Measurements from ENCODE around the gene PDK4. TPM values are rescaled to one million over a fixed set of nuclear protein-coding genes. Genes with fewer than 3 reads are reported as not detected.
A peak's percentile ranks its signal among the peaks of the same experiment; 100 is the strongest.

The PDK4 gene
- total and polyA plus RNA-seq, 10 of the 15 experiments (the other 5 are each of a cell fraction or from before 2014, with no cell fraction given), result 0.03 to 0.46 TPM; not detected in 8

DNA sequence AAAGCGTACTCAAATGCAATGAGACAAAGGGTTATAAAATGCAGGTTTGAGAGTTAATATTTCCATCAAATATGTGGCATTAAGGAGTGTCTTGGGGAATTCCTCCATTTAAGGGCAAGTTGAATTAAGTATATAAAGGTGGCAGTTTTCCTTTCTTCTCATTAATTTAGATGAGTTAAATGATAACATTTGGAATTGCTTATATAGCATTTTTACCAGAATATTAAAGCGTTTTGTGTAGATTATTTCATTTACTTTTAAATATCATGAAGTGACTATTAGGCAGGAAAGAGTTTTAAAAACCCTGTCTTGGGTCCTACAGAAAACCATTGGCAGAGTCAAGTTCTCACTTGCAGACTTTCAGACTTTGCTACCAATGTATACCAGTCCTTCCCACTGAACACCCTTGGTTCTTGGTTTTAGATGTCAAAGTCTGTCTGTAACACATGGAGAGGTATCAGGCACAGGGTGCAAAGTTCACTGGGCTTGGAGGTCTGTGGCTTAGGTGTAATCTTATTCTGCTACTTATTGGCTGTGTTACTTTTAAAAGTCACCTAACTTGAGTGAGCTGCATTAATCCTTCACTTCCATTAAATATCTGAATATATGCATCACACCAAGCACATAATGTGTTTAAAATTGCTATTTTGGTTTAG is 59.5 kb downstream of the PDK4 start:
- no peaks in the 10 kb centered on the region for H3K79me2 ChIP-seq (ENCODE audit: control insufficient read depth, insufficient read depth, low read length)
- no peak for TF ChIP-seq YY1 (IDR thresholded peaks at IDR 0.05; ENCODE audit: low read depth, low read length)
- peak; percentile 25; the same call in 1 of the 2 replicates for TF ChIP-seq MTA2 (IDR thresholded peaks at IDR 0.05; ENCODE audit: low read depth)
- TF ChIP-seq, protein P1, sequence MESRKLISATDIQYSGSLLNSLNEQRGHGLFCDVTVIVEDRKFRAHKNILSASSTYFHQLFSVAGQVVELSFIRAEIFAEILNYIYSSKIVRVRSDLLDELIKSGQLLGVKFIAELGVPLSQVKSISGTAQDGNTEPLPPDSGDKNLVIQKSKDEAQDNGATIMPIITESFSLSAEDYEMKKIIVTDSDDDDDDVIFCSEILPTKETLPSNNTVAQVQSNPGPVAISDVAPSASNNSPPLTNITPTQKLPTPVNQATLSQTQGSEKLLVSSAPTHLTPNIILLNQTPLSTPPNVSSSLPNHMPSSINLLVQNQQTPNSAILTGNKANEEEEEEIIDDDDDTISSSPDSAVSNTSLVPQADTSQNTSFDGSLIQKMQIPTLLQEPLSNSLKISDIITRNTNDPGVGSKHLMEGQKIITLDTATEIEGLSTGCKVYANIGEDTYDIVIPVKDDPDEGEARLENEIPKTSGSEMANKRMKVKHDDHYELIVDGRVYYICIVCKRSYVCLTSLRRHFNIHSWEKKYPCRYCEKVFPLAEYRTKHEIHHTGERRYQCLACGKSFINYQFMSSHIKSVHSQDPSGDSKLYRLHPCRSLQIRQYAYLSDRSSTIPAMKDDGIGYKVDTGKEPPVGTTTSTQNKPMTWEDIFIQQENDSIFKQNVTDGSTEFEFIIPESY (IDR thresholded peaks at IDR 0.05), result no peak
- RAD21 ChIA-PET (ENCODE audit: unreplicated experiment), result interaction anchor here (1.1 kb wide), 1 partner anchor 25 kb away, joined by 3 read pairs; no protein-coding TSS in a partner anchor
- in situ Hi-C loops (cut with MboI), result no loop called here
- no peaks in the 10 kb centered on the region for H3K36me3 ChIP-seq (ENCODE audit: control insufficient read depth in 2 of 2, insufficient read depth in 2 of 2, low read length in 1 of 2)
- FAIRE-seq (no peak), DNase-seq (ENCODE audit: low read depth, low spot score) (no peak), ATAC-seq (no peak)
- no peaks in the 10 kb centered on the region for H3K4me1 ChIP-seq (ENCODE audit: control insufficient read depth, insufficient read depth, low read length)
- H3K4me2 ChIP-seq (ENCODE audit: control insufficient read depth, insufficient read depth), result no peak overlapping the region
- CTCF ChIA-PET, result interaction anchor here (1.3 to 17.8 kb wide), 5 partner anchors 10 to 154 kb away, joined by 4 to 655 read pairs (median 15); no protein-coding TSS in a partner anchor
- H3K27me3 ChIP-seq (replicated peaks in 1 of 2; ENCODE audit: control insufficient read depth in 2 of 2, insufficient read depth in 2 of 2, low read length in 1 of 2), result no peaks in the 10 kb centered on the region; a peak in 1 of 4 replicates
- no peak overlapping the region for H3K4me3 ChIP-seq
- H3K9me3 ChIP-seq (replicated peaks; ENCODE audit: control insufficient read depth, insufficient read depth, low read length), result no peaks in the 10 kb centered on the region
- H3K9ac ChIP-seq (ENCODE audit: control insufficient read depth, insufficient read depth, low read length), result no peak overlapping the region
- 50% methylated on average over 2 of the region's 2 CpGs for WGBS (ENCODE audit: insufficient coverage, insufficient replicate concordance, low lambda C conversion rate, missing lambda C conversion rate)
- H4K20me1 ChIP-seq (ENCODE audit: control insufficient read depth, insufficient read depth), result no peaks in the 10 kb centered on the region
- intact Hi-C loops (cut with micrococcal nuclease; ENCODE audit: unreplicated experiment), result no loop called here
- SMC1A ChIA-PET (ENCODE audit: uncharacterized antibody, unreplicated experiment), result interaction anchor here (0.8 to 23.7 kb wide), 7 partner anchors 10 to 153 kb away, joined by 3 to 448 read pairs (median 3); no protein-coding TSS in a partner anchor
- H2AFZ ChIP-seq (ENCODE audit: control insufficient read depth, low read depth, low read length), result no peak overlapping the region
- no TSS peak for BruUV-seq (replicated peaks)
- POLR2A ChIA-PET, result no interaction called here
- no peak overlapping the region for H3K27ac ChIP-seq (ENCODE audit: control insufficient read depth, insufficient read depth)

DNA sequence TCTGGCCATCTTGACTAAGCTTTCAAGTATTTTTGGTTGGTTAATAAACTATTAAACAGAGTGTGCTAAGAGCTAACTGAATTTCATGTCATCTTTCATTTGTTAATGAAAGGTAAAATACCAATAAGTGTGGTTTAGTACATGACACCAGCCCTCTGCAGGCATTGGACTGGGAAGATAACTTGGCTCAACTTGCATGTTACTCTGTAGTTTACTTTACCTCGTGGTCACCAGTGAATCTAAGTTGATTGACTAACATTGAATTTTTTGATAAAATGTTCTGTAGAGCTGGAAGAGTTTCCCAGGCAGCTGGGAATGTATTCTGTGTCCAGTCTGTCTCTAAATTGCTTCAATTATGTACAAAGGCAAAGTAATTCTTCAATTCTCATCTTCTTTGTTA is 60.7 kb downstream of the PDK4 start:
- POLR2A ChIA-PET, result no interaction called here

More for the DNA sequence above, 60.7 kb downstream of the PDK4 start:
- no TSS peak for BruUV-seq (replicated peaks)
- intact Hi-C loops (cut with micrococcal nuclease; ENCODE audit: unreplicated experiment), result no loop called here
- 0% methylated on average over 1 of the region's 1 CpG for WGBS (ENCODE audit: insufficient coverage, insufficient replicate concordance, low lambda C conversion rate, missing lambda C conversion rate)
- no peaks in the 10 kb centered on the region for H3K4me1 ChIP-seq (ENCODE audit: control insufficient read depth, insufficient read depth, low read length)
- no peaks in the 10 kb centered on the region for H4K20me1 ChIP-seq (ENCODE audit: control insufficient read depth, insufficient read depth)
- DNase-seq (ENCODE audit: low read depth, low spot score) (no peak), FAIRE-seq (no peak), ATAC-seq (no peak)
- H3K79me2 ChIP-seq (ENCODE audit: control insufficient read depth, insufficient read depth, low read length), result no peaks in the 10 kb centered on the region
- H2AFZ ChIP-seq (ENCODE audit: control insufficient read depth, low read depth, low read length), result no peak overlapping the region
- H3K4me2 ChIP-seq (ENCODE audit: control insufficient read depth, insufficient read depth), result no peak overlapping the region
- RAD21 ChIA-PET (ENCODE audit: unreplicated experiment), result interaction anchor here (1.1 to 1.5 kb wide), 3 partner anchors 10 to 155 kb away, joined by 3 to 5 read pairs (median 4); no protein-coding TSS in a partner anchor
- H3K9ac ChIP-seq (ENCODE audit: control insufficient read depth, insufficient read depth, low read length), result no peak overlapping the region
- SMC1A ChIA-PET (ENCODE audit: uncharacterized antibody, unreplicated experiment), result interaction anchor here (0.7 to 23.7 kb wide), 8 partner anchors 9 to 1140 kb away, joined by 3 to 448 read pairs (median 5); no protein-coding TSS in a partner anchor
- TF ChIP-seq CHD2 (IDR thresholded peaks at IDR 0.05; ENCODE audit: borderline replicate concordance, low read depth, low read length), result no peak
- CTCF ChIA-PET, result interaction anchor here (0.9 to 17.8 kb wide), 7 partner anchors 9 to 336 kb away, joined by 3 to 655 read pairs (median 6); no protein-coding TSS in a partner anchor
- in situ Hi-C loops (cut with MboI), result no loop called here
- no peaks in the 10 kb centered on the region for H3K36me3 ChIP-seq (ENCODE audit: control insufficient read depth in 2 of 2, insufficient read depth in 2 of 2, low read length in 1 of 2)
- H3K27ac ChIP-seq (ENCODE audit: control insufficient read depth, insufficient read depth), result no peak overlapping the region
- H3K4me3 ChIP-seq, result no peak overlapping the region
- no peaks in the 10 kb centered on the region; a peak in 1 of 4 replicates for H3K27me3 ChIP-seq (replicated peaks in 1 of 2; ENCODE audit: control insufficient read depth in 2 of 2, insufficient read depth in 2 of 2, low read length in 1 of 2)
- H3K9me3 ChIP-seq (replicated peaks; ENCODE audit: control insufficient read depth, insufficient read depth, low read length), result no peaks in the 10 kb centered on the region

Data from GM12878 (cell line).